HG03520 (cell line): ENCODE measurements around the gene GOLGA6A.
A peak's percentile ranks its signal among the peaks of the same experiment; 100 is the strongest.
"Not testable (repeated sequence)": the region's sequence is repeated elsewhere in the genome, so short reads cannot be mapped to it uniquely, and the experiment has no call there.

Experiments
- ATAC-seq: cut with Tn5 transposase; IDR thresholded peaks from one replicate; pipeline ENCODE4 v1.9.1; 2021; ENCODE audit warnings: mild to moderate bottlenecking, moderate library complexity; ENCODE audit not compliant: unreplicated experiment

GOLGA6A gene

DNA sequence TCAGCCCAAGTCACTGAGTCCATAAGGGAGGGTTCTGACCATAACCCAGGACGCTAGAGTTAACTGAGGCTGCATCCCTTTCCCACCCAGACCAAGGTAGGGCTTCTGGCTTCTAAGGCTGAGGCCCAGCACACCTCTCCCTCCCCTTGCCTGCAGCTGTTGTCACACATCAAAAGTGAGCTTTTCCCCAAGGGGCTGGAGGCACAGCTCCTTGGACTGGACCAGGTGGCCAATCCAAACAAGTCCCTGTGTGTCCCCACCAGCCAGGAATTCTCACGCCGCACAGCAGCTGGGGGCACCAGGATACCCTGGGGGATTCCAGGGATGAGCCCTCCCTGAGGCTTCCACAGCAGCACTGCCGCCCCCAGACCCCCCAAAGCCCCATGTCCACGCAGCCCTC lies 25.8 kb upstream of the GOLGA6A start:
- ATAC-seq = no peak

GRCh38 chr15:74099963-74100733 lies 17.8 kb upstream of the GOLGA6A start:
- peak; percentile 61 for ATAC-seq

DNA sequence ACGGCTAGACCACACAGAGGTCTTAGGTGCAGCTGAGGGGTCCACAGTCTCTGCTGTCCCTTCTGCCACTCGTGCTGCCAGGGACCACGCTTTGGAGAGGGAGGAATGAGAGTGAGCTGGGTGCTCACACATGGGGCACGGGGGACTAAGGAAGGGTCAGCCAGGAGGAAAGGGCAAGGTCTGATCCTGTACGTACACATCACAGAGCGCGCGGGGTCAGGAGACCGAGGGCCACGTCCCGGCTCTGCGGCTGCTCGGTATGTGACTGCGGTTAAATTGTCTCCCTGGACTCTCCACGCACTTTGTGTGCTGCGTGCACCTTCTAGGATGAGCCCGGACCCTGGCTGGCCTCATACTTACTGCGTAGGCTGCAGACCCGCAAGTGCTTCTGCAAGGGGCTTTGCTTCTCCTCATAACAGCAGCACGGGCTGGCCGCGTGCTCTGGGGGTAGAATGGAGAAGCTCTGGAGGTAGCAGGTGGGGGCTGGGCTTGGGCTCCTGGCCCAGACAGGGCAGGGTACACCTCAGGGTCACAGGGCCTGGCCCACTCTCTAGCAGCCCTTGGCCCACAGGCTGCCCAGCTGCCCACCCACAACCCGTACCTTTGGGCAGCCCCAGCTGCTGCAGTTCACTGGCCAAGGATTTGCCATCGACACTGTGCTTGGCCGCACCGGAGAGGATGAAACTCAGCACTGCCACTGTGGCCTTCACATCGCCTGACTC lies 14.6 kb upstream of the GOLGA6A start:
- not testable (repeated sequence) for ATAC-seq

GRCh38 chr15:74095610-74096009 lies 13.3 kb upstream of the GOLGA6A start:
- ATAC-seq = not testable (repeated sequence)

DNA sequence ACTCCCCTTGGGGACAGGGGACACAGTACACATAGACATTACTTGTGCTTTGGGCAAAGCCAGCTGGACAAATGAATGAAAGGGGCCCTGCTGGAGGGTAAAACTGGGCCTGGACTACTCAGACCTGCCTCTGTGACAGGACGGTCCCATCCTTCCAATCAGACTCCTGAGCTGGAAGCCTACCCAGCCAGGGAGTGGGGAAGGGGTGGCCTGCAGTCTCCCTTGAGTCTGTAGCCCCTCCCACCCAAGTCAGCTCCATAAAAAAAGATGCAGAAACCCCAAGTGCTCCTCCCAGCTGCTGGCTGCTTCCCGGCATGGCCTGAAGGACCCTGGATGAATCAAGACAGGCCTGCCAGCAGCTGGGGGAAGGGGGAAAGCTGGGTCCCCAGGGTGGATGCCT lies 12.2 kb upstream of the GOLGA6A start:
- not testable (repeated sequence) for ATAC-seq

DNA sequence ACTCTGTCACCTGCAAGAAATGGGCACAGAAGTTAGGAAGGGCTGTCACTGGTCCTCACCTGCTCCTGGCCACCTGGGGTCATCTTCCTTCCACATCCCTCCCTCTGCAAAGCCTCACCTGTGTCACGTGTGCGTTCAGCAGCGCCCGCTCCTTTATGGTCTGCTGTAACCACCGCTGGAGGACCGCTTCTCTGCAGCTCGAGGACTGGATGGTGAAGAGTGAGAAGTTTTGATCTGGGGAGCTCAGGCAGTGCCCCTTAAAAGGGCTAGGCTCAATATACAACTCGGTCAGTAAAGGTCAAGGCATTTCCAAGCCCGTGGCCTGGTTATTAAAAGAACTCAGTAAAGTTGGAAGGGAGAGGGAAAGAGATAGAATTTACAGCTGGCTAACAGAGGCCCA lies 6.6 kb downstream of the GOLGA6A start:
- not testable (repeated sequence) for ATAC-seq

DNA sequence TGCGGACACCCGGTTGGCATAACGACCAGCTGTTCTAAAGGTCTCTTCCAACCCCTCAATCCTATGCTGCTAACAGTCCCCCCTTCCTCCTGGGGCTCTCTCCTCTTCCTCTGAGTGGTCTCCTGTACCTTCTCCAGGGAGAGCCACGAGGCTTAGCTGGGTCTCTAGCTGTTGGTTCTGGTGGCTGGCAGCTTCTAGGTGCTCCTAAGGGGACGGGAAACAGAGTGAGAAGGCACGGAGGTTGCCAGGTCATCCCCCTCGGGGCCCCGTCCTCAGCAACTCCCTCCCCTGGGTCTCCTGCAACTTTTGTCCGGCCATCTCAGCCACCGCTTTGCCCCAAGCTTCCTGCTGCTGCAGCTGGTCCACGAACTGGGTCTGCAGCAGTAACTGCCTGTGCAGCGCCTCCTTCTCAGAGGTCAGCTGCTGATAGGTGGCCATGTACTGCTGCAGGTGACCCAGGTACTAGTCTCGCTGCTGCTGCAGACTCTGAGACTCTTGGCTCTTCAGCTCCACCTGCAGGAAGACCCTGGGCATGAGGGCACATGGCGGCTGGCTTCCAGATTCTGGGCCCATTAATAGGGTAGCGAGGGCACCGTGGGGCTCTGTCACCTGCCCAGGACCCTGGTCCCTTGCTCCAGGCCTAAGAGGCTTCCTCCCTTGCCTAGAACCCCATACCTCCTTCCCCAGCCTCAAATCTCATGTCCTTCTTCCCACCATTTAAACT lies 9.6 kb downstream of the GOLGA6A start:
- ATAC-seq = not testable (repeated sequence)

GRCh38 chr15:74072132-74072531 lies 10.2 kb downstream of the GOLGA6A start:
- ATAC-seq = not testable (repeated sequence)

GRCh38 chr15:74071645-74072044 lies 10.7 kb downstream of the GOLGA6A start:
- not testable (repeated sequence) for ATAC-seq

DNA sequence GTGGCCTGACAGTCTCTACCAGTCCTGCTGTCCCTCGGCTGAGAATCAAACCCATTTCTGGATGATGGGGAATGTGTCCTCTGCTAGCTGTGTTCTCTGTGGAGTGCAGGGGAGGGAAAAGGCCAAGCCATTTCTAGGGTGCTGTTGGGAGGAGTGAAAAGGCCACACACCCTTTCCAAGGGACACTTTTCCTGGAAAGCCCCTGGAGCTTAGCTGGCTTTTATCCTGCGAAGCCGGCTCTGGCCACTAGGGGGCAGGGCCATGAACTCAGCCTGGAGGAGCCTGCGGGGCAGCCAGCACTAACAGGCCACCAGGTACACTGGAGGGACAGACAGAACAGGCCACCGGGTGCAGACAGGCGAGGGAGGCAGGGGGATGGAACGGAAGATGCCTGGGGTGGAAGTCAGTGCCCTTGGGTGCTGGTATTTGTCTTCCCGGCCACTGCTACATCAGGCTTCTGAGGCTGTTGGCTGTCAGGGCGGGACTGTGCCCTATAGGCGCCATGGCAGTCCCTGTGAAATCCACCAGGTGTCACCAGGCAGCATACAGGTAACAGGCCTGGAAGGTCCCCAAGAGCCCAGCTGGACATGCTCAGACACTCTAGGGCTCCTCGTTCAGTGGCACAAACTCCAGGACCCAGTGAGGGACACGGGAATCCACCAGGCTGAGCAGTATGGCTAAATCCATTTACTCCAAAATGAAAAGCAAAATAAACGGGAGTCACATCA lies 16.5 kb downstream of the GOLGA6A start:
- ATAC-seq = not testable (repeated sequence)

GRCh38 chr15:74064822-74065221 lies 17.5 kb downstream of the GOLGA6A start:
- ATAC-seq = not testable (repeated sequence)

DNA sequence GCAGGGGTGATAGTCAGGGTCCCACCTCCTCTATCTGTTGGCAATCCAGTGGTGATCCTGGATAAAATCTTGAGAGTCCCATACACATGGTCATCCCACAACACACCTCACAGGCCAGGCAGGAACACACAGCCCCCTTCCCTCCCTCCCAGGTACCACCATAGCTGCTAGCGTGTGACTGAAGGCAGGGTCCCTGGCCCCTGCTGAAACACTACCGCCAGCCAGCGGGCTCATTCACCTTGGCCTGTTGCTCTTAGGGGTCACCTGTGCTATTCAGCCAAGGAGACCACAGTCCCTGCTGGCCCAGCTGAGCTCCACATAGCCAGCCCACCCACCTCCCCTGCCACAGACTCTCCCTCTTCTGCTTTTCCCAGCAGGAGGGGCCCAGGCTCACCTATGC lies 18.2 kb downstream of the GOLGA6A start:
- not testable (repeated sequence) for ATAC-seq

- not testable (repeated sequence) for ATAC-seq
These were observed 18.8 kb downstream of the GOLGA6A start for GRCh38 chr15:74063425-74064146.

GRCh38 chr15:74062671-74063070 lies 19.7 kb downstream of the GOLGA6A start:
- ATAC-seq = no peak

GRCh38 chr15:74062236-74062635 lies 20.1 kb downstream of the GOLGA6A start:
- ATAC-seq = no peak

DNA sequence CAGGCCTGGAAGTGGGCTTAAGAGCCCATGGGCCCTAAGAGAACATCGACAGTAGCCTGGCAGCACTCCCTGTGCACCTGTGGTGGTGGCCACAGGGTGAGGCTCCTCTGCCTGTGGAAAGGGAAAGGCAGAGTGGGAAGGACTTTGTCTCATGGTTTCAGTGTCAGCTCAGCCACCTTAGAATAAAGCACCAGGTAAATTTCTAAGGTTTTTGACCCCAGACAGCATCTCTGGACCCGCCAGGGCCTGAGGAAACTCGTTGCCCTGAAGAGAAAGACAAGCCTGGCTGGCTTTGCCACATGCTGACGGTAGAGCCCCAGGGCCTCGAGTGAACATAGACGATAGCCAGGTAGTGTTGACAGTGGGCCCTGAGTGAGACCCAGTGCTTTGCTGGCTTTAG lies 22.1 kb downstream of the GOLGA6A start:
- ATAC-seq = no peak

GRCh38 chr15:74059050-74059833 lies 23.1 kb downstream of the GOLGA6A start:
- ATAC-seq = not testable (repeated sequence)

DNA sequence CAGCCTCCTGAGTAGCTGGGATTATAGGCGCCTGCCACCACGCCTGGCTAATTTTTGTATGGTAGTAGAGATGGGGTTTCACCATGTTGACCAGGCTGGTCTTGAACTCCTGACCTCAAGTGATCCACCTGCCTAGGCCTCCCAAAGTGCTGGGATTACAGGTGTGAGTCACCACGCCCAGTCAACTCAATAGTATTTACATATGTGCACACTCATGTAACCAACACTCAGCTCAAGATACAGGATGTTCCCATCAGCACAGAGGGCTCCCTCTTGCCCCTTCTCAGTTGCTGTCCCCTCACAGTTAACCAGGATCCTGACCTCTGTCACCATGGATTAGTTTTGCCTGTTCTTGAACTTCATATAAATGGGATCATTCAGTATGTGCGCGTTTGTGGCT lies 26.0 kb downstream of the GOLGA6A start:
- not testable (repeated sequence) for ATAC-seq

GRCh38 chr15:74055804-74056203 lies 26.5 kb downstream of the GOLGA6A start:
- ATAC-seq = no peak
